Lung microvascular endothelial cell (primary cell): ENCODE data around the gene TMEM44. TPM values are rescaled to one million over a fixed set of nuclear protein-coding genes. Genes with fewer than 3 reads are reported as not detected.
A peak's percentile ranks its signal among the peaks of the same experiment; 100 is the strongest.

ENCODE experiments used
- DNase-seq, 2 donors: peaks; one replicate each; pipeline versions ENCODE4 v3.0.0 to v3.0.0-alpha.2; 2010; ENCODE audit warnings: low read depth in 2 of 2
- total RNA-seq: library from RNA; depleted of rRNA; stranded (reverse); fragments of >200 nt; gene quantifications from 2 replicates; pipeline ENCODE4 v1.2.1, GENCODE V29; 2014

The TMEM44 gene
- 27.5 and 48.6 TPM in 2 replicates for total RNA-seq

DNA sequence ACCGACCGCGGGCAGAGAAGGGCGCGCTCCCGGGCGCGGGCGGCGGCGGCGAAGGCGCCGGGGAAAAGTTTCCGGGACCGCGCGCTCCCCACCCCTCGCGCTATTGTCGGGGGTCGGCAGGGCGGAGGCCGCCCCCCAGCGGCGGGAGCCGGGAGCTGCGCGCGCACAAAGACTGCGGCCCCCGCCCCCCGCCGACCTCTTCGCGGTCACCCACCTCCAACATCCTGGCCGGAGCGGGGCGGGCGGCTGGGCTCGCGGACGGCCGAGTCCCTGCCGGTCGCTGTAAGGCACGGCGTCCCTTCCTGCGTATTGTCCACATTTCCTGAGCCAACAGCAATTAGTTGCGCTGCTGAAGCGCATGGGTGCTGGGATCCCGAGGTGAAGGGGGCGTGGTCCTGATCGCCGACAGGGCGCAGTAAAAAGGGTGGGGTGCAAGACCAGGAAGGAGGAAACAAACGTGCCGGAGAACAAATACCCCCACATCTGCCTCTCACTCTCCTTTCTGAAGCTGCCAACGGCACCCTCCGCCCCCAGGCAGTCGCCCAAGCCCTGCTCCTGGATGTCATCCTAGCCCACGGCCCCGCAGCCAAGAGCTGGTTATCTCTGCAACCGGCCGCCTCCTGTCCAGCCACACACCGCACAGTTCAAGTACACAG, at the start of gene TMEM44:
TMEM44 (minus strand) TSS at position 71 of the 656 bp plus-strand sequence. CDS start 204 bp downstream, outside the sequence.
- peak; percentile 92 to 93 for DNase-seq

- peak; percentile 91 to 92 for DNase-seq
Measured at GRCh38 chr3:194682694-194683310, 49.6 kb upstream of the TMEM44 start.

DNA sequence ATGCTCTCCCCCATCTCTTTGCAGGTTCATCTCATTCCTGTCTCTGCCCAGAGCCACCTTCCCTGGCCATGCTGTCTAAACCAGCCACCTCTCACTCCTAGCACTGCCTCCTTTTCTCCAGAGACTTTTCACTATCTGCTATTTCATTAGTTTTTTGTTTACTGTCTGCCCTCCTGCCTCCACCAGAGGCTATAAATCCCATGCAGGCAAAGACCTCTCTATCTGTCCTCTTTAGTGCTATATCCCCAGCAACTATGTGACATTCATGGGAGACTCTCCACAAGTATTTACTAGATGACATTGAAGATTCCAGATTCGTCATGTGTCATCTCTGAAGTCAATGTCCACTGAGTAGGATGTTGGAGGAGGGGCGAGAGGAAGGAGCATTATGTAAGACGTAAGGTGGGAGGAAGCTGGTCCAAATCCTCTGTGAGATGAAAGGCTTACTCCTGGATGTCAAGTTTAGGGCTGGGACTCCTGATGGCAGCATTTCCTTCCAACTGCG, 49.0 kb upstream of the TMEM44 start:
- DNase-seq: no peak

- no peak for DNase-seq
Measured at GRCh38 chr3:194680888-194681615, 47.8 kb upstream of the TMEM44 start.

DNA sequence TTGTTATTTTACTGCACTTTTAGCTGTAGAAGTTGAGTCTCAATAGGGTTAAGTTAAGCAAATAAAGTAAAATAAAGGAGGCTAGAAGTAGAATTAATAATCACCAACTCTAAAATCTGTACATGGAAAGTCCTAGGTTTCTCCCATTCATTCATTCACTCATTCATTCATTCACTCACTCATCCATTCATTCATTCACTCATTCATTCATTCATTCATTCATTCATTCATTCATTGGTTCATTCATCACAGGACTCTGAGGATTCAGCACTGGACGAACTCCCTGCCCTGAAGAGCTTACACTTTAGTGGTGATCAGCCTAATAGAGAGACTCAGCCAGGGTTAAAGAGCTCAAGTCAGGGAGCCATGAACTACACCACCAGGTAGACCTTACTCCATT, 43.3 kb upstream of the TMEM44 start:
- DNase-seq: no peak

DNA sequence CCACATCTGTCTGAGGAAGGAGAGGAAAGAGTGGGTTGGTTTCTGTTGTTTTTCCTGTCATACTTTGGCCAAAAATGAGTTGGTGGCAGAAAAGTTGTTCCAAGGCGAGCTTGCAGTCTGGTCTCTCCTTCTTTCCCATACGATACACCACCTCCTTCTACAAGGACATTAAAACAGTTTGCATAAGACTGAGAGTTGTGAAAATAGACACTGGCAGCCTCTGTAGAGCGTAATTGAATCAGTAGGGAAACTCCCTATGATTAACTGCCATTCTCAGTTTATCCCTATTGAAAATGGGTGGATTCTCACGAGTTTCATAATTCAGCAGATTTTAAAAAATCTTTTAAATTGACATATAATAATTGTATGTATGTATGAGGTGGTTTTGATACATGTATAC, 42.5 kb upstream of the TMEM44 start:
- no peak for DNase-seq

DNA sequence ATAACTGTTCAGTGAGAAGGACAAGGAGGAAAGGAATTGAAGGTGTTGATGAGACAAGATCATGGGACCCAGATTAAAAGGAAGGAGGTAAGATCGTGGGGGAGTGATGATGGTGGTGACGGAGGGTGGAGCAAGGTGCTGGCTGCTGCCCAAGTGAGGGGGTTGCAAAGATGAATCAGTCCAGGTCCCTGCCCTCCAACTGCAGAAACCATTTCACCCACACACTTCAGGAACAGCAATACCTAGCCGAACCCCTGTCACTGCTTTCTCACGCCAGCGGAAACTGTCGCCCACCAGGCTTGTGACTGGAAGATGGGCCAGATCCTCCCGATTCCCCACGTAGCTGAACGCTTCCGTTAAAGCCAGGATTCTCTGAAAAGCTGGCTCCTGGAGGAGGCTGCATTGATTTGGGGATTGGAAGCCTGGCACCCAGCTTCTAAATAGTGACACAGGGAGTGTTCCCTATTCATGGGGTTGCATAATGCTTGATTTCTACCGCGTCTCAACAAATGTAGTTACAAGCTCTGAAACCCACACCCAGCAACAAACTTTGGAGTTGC, 41.9 kb upstream of the TMEM44 start:
- DNase-seq: no peak

GRCh38 chr3:194673761-194674160, 40.5 kb upstream of the TMEM44 start:
- DNase-seq: no peak

DNA sequence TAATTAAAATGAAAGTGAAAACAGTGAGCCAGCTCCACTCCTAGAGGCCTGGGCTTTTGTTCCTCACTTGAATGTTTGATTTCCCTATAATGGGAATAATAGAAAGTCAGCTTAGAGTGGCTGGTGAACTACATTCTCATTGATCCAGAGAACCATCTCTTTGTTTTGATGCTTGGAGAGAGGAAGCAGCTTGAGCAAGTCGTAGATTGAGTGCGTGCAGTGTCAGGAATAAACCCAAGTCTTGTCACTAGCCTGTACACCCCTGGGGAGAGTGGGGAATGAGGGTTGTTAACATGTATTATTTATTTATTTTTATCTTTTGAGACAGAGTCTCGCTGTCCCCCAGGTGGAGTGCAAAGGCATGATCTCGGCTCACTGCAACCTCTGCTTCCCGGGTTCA, 39.7 kb upstream of the TMEM44 start:
- peak; percentile 44 to 56 for DNase-seq

GRCh38 chr3:194671900-194672808, 38.9 kb upstream of the TMEM44 start, which contains the start of gene LSG1:
Gene LSG1 (minus strand): TSS chr3:194672191. CDS start chr3:194672162, 29 bp downstream.
- DNase-seq: peak; percentile 98

GRCh38 chr3:194671511-194671899, 38.3 kb upstream of the TMEM44 start:
- DNase-seq: peak; percentile 60 to 65

- peak in 1 of 2 donors; percentile 16 for DNase-seq
Measured at GRCh38 chr3:194667363-194667762, 34.1 kb upstream of the TMEM44 start.

- DNase-seq: peak; percentile 60 to 92
Measured at GRCh38 chr3:194664857-194665256, 31.6 kb upstream of the TMEM44 start.

DNA sequence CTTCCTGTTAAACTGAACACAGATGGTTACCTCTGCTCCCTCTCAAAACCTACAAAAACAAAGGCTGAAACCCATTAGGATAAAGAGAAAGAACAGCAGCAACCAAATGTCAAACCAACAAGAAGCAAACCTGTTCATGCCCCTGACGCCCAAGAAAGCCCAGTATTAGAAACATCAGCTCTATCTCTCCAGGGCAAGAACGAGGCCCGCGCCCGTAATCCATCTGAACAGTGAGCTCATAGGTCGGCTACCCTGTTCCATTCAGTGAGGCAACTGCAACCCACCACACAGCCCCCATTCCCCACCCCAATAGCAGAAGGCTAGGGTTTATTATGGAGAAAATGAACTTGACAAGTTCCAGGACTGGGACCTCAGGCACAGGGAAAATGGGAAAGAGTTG, 28.7 kb upstream of the TMEM44 start:
- DNase-seq: no peak

- peak in 1 of 2 donors; percentile 82 for DNase-seq
Measured at GRCh38 chr3:194661374-194661773, 28.2 kb upstream of the TMEM44 start.

- DNase-seq: no peak
Measured at GRCh38 chr3:194659778-194660177, 26.6 kb upstream of the TMEM44 start.

DNA sequence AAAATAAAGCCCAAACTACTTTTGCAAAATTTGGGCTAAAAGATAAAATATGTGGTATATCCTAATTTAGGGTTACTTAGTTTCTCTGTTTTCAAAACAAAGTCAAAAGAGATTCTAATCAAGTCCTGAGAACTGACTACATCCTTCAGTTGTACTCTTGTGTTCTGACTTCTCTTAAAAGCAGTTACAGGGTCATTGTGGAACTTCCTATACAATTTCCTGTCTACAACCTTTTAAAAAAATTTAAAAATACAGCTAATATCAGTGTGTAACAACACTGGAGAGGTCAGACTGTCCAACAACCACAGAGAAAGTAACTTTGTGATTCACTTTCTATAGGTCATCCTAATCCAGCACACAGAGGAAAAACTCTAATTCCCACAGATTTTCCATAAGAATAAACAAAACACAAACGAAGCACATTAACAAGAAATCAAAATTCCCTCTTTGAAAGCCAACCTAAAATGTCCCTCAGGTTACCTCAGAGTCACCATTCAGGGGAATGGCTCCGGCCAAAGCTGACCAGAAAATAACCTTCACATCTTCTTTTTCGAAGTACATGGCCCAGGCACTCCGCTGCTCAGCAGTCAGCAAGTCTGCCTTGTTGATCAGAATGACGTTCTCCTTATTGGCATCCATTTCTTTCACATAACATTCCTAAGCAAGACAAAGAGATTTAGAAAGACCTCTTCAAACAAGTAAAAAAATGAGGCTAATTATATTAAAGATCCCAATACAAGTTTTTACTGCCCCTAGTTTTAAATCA, 25.4 kb upstream of the TMEM44 start:
- peak; percentile 48 to 86 for DNase-seq

- no peak for DNase-seq
Measured at GRCh38 chr3:194657439-194657838, 24.2 kb upstream of the TMEM44 start.

DNA sequence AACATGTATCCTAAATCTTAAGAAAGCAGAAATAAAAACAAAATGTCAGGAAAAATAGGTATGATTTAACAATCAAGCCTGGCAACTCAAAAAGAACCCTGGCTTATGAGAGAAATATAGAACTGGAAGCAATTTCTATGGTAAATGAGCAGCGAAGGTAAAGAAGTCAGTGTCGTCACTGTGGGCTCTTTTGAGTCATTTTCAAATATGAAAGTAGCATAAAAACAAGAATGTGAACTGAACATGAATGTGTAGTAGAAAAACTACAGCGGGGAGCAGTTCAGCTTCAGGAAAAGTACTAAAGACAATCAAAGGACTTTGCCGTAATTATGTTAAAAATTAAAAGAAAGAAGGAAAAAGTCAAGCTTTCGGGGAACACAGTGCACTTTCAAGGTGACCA, 21.2 kb upstream of the TMEM44 start:
- no peak for DNase-seq

- DNase-seq: no peak
Measured at GRCh38 chr3:194647747-194648146, 14.5 kb upstream of the TMEM44 start.
